ENCODE measurements around the gene C11orf21. TPM values are rescaled to one million over a fixed set of nuclear protein-coding genes. Genes with fewer than 3 reads are reported as not detected.
A peak's percentile ranks its signal among the peaks of the same experiment; 100 is the strongest.

The C11orf21 gene
- total and polyA plus RNA-seq, 2 of the 8 experiments (the other 6 are each of a cell fraction or from before 2014, with no cell fraction given) = not detected

GRCh38 chr11:2329551-2329950 lies 27.8 kb upstream of the C11orf21 start:
- Histone ChIP-seq H3K14ac (ENCODE audit: insufficient read length) (no peak overlapping the region), H2BK15ac (ENCODE audit: low read length) (0 out of 2 replicates have a peak overlapping the region, but pooled peaks have one; percentile 21), H3K79me1 (ENCODE audit: low read depth, low read length) (no peaks in the 10 kb centered on the region), H3K79me2 (ENCODE audit: control insufficient read depth in 1 of 2, insufficient read depth in 2 of 2, low read length in 2 of 2) (no peaks in the 10 kb centered on the region), H3K36me3 (ENCODE audit: control insufficient read depth in 2 of 4, insufficient read depth in 4 of 4, low read length in 3 of 4) (no peaks in the 10 kb centered on the region), H2BK5ac (ENCODE audit: low read depth, low read length) (no peak overlapping the region), H3K4me3 (ENCODE audit: extremely low read depth in 1 of 4, insufficient read depth in 2 of 4, low read depth in 3 of 4, low read length in 4 of 4) (no peak overlapping the region), H3K56ac (replicated peaks; ENCODE audit: insufficient read length, low read depth, low read length) (no peak overlapping the region), H3K18ac (ENCODE audit: extremely low read depth, low read length) (no peak overlapping the region), H4K91ac (replicated peaks; ENCODE audit: insufficient read length, low read length) (no peak overlapping the region), H4K20me1 (replicated peaks in 1 of 2; ENCODE audit: control insufficient read depth in 1 of 2, insufficient read depth in 2 of 2, low read length in 2 of 2) (no peaks in the 10 kb centered on the region), H3K23me2 (ENCODE audit: low read depth, low read length) (no peaks in the 10 kb centered on the region), H2AFZ (ENCODE audit: low read length) (no peak overlapping the region), H2AK5ac (ENCODE audit: low read depth, low read length) (no peak overlapping the region), H3K4me1 (replicated peaks in 1 of 4; ENCODE audit: control insufficient read depth in 3 of 4, insufficient read depth in 4 of 4, low read length in 3 of 4) (no peaks in the 10 kb centered on the region), H3K4ac (replicated peaks; ENCODE audit: insufficient read length, low read depth, low read length) (no peak overlapping the region), H4K5ac (ENCODE audit: insufficient read length, low read depth, low read length) (no peak overlapping the region), H3K27me3 (replicated peaks in 1 of 4; ENCODE audit: control insufficient read depth in 3 of 4, extremely low read depth in 1 of 4, insufficient read depth in 3 of 4, low read length in 3 of 4) (no peaks in the 10 kb centered on the region), H3K4me2 (ENCODE audit: insufficient read depth in 1 of 2, low read depth in 2 of 2, low read length in 2 of 2) (no peak overlapping the region), H3K27ac (ENCODE audit: low read depth, low read length) (no peak overlapping the region), H2BK12ac (ENCODE audit: low read depth, low read length) (no peak overlapping the region), H3K9ac (replicated peaks in 1 of 4; ENCODE audit: extremely low read depth in 1 of 4, low read depth in 3 of 4, low read length in 3 of 4) (no peak overlapping the region), H2BK20ac (ENCODE audit: low read length) (no peak overlapping the region), H3K9me3 (ENCODE audit: insufficient read depth in 2 of 2, low read depth in 1 of 2, low read length in 1 of 2) (peaks cover 7 to 18% of the 10 kb centered on the region in 2 experiments; a peak in 3 of 4 replicates), H3K23ac (ENCODE audit: insufficient read length) (no peak overlapping the region), H4K8ac (ENCODE audit: extremely low read depth, insufficient read depth, low read length) (no peak overlapping the region), H2BK120ac (replicated peaks; ENCODE audit: low read depth, low read length) (no peak overlapping the region)
- no peak for DNase-seq (ENCODE audit: low read depth in 1 of 2, low spot score in 2 of 2)
- no peak for FAIRE-seq
- 88% methylated on average over 9 of the region's 9 CpGs; no CpG with 5 or more reads in 1 of the 2 experiments for WGBS, 2 experiments (ENCODE audit: extremely low coverage in 1 of 2, insufficient coverage in 1 of 2, insufficient read length in 1 of 2, insufficient replicate concordance in 2 of 2, low coverage in 1 of 2, low lambda C conversion rate in 2 of 2, missing lambda C conversion rate in 1 of 2)
- ChIA-PET CTCF (ENCODE audit: partially characterized antibody) (interaction anchor here (1.1 to 1.5 kb wide), 4 partner anchors 12 to 90 kb away, joined by 3 to 6 read pairs (median 3); no protein-coding TSS in a partner anchor), POLR2A (ENCODE audit: partially characterized antibody) (interaction anchor here (1.5 kb wide), 1 partner anchor 47 kb away, joined by 5 read pairs; the partner anchor contains the start of gene CD81)
- TF ChIP-seq POU5F1 (IDR thresholded peaks at IDR 0.05; ENCODE audit: low read depth, low read length) (no peak), JUND (IDR thresholded peaks at IDR 0.05; ENCODE audit: low read length) (no peak), BACH1 (IDR thresholded peaks at IDR 0.05; ENCODE audit: low read length) (no peak), HDAC6 (IDR thresholded peaks at IDR 0.05; ENCODE audit: low read depth, low read length) (no peak), TAF7 (optimal IDR thresholded peaks at IDR 0.05; ENCODE audit: borderline replicate concordance, low read depth, low read length) (no peak), RXRA (IDR thresholded peaks at IDR 0.05; ENCODE audit: insufficient read depth, low read depth, low read length) (no peak), ASH2L (IDR thresholded peaks at IDR 0.05; ENCODE audit: low read length) (no peak), RAD21 (IDR thresholded peaks at IDR 0.05 in 1 of 2, conservative IDR thresholded peaks at IDR 0.05 in 1 of 2; ENCODE audit: low read depth in 2 of 2, low read length in 2 of 2) (no peak), TCF12 (IDR thresholded peaks at IDR 0.05; ENCODE audit: low read depth, low read length) (no peak), HDAC2 (IDR thresholded peaks at IDR 0.05; ENCODE audit: borderline replicate concordance in 1 of 2, low read depth in 2 of 2, low read length in 2 of 2) (no peak), SP2 (IDR thresholded peaks at IDR 0.05; ENCODE audit: low read length) (no peak), GABPA (IDR thresholded peaks at IDR 0.05; ENCODE audit: borderline replicate concordance, insufficient read depth, low read length) (no peak), CTBP2 (IDR thresholded peaks at IDR 0.05; ENCODE audit: borderline replicate concordance, insufficient read depth, insufficient read length, low read length) (no peak), SIX5 (IDR thresholded peaks at IDR 0.05; ENCODE audit: low read depth, low read length) (no peak)

All from H1 (cell line).